ENCODE data around the gene MAK.
"Not testable (repeated sequence)": the region's sequence is repeated elsewhere in the genome, so short reads cannot be mapped to it uniquely, and the experiment has no call there.

The MAK gene

DNA sequence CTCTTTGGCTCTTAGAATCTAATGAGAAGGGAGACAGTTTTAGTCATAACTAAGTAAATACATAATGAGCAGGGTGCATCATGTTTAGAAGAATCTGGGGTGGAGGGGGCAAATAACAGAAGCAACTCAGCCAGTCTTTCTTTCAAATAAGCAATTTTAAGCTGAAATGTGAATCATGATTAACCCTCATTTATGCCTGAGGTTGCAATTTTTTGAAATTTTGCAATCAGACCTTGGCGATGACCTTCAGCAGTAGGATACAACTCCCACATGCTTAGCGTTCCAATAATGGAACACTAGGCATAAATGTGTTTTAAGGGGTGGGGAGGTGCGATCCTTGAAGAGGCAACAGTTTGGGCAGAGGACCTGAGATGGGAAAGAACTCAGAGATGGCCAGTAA lies 60.1 kb downstream of the MAK start:
- no peak for DNase-seq

DNA sequence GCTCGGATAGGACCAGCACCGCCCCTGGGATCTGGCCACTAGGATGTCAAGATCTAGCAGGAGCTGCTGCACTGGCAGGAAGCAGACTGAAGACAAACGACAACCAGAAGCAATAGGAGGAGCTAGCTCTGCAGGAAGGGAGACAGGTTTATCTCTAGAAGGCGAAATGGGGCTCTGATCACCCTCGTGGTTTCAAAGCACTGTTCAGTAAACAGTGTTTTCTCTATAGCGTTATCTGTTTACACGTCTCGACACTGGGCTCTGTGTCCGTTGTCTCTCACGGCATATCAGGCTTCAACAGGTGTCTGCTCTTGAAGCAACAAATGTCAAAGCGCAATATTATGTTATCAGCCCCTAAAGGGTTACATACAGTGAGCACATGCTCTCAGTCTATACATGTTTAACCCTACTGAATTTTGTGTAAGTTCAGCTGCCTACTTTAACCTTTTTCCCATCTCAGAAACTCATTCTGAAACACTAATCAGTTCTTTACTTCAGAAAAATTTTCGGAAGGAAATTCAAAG lies 66.9 kb downstream of the MAK start:
- DNase-seq = no peak

DNA sequence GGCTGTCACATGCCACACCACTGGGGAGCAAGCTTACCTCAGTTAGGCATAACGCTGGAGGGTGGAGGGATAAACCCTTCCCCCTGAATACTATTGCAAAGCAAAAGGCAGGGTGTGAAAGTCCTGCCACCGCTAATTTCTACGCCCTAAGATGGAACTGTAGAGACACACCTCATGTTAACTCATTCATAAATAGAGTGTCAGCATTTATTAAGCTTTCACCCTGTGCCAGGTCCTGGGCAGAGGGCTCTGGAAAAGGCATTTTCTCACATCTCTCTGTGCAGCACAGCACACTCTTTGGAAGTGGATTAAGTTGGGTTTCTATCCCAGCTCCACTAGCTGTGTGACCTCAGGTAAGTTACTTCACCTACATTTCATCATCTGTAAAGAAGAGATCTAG lies 68.9 kb downstream of the MAK start:
- DNase-seq = no peak

DNA sequence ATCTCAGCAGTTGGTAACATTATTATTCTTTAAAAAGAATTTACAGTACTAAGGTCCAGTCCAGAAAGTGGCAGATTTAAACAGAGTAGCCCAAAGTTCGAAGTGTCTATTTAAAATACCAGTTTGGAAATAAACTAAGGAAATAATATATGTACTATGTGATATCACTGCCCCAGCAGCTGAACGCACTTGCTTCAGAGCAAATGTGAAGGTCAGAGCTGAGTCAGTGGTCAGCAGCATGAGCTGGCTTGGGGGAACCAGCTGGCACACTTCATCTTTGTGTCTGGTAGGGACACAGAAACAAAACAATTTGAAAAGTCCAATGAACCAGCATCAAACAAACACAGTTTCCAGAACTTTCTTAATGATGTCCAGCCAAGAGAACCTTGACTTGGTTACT lies 75.3 kb downstream of the MAK start:
- peak in 2 of 4 experiments; percentile 10 to 22 for DNase-seq

DNA sequence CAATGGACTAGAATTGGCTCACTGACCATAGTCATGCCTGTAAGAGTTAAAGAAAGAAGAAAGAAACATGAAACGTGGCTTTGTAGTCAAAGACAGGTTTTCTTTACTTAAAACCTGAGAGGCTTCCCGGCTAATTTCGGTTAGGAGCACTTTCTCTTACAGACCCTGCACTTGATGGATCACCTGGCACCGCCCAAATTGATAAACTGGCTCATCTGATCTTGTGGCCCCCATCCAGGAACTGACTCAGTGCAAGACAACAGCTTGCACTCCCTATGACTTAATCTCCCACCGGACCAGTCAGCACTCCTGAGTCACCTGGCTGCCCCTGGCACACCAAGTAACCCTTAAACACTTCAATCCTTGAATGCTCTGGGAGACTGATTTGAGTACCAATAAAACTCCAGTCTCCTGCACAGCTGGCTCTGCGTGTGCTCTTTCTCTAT lies 78.4 kb downstream of the MAK start:
- no peak for DNase-seq

DNA sequence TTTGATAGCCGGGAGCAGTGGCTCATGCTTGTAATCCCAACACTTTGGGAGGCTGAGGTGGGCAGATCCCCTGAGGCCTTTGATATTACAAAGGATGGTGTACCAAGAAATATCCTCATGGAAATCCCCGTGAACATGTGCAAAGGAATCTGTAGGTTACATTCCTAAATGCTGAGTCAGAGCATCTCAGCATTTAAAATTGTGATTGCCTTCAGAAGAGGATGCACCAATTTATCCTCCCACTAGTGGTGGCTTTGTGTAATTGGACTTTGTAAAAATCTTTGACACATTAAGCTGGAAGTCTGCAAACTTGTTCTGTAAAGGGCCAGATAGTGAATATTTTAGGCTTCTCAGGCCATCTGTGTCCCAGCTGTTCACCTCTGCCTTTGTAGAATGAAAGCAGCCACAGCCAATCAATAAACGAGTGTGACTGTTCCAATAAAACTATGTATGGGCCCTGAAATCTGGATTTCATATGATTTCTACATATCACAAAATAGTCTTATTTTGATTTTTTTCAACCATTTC lies 79.0 kb downstream of the MAK start:
- peak; percentile 19 to 61 (median 38) for DNase-seq

DNA sequence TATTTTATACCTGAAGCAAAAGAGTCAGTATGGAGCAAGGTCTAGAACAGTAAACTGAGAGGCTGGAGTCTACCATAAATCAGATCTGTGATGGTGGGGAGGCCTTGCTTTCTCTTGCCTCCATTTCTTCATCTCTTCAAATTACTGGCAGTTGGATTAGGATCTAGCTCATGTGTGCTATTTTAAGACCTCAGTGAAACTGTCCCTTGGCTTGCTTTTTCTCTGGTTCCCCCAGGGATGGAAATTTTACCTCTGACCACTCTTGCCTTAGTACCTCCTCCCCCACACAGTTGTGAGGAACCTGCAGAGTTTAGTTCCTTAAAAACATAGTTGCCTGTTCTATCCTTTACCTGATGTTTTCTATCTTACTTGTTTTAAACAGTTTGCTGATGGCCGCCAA lies 82.3 kb downstream of the MAK start:
- no peak for DNase-seq

DNA sequence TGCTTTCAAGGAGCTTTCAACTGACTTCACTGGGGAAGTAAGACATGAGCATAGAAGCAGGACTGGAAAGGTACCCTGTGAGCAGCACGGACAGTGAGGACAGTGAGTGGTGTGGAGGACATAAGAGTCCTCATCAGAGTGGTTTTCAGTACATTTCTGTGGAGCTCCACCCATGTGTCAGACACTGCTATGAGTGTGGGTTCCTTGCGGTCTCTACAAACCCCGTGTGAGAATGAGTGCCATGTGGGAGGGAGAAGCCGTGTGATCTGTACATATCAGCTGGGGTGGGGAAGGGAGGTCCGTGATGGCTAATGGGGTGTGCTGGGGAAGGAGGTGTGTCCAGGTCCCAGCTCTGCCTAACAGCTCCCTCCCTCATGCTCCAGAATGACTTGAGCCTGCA lies 86.6 kb downstream of the MAK start:
- not testable (repeated sequence) for DNase-seq

DNA sequence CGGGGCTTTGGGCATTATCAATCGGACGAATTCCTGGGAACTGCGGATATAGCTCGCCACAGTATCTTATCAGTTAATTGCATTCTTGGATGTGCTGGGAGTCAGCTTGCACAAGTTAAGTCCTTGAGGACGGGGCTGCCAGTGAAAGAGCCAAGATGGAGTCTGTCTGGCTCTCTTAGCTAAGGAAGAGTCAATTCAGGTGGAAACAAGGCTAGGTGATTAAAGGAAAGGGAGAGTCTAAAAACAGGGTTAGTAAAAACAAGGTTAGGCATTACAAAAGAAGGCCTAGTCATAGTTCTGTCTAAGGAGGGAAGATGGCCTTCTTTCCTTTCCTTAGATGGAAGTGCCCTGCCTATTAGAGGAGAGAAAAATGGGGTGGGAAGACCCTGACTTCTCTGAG lies 87.8 kb downstream of the MAK start:
- DNase-seq = not testable (repeated sequence)

DNA sequence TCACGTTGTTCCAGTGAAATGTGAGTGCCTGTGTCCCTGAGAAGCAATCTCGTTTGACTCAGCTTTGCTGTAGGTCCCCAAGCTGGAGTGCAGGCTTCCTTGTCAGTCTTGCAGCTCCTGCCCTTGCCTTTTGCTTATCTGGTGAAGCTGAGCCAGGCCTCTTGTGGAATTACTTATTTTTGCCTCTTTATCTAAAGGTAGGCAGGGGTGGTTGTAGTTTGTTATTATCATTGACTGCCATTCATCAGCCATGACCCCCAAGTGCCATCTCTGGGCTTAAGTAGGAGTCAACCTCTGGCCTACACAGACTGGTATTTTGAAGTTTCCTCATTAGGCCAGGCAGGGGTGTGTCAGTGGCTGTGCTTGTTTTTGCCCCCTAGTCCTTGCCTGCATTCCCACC lies 88.6 kb downstream of the MAK start:
- no peak for DNase-seq

DNA sequence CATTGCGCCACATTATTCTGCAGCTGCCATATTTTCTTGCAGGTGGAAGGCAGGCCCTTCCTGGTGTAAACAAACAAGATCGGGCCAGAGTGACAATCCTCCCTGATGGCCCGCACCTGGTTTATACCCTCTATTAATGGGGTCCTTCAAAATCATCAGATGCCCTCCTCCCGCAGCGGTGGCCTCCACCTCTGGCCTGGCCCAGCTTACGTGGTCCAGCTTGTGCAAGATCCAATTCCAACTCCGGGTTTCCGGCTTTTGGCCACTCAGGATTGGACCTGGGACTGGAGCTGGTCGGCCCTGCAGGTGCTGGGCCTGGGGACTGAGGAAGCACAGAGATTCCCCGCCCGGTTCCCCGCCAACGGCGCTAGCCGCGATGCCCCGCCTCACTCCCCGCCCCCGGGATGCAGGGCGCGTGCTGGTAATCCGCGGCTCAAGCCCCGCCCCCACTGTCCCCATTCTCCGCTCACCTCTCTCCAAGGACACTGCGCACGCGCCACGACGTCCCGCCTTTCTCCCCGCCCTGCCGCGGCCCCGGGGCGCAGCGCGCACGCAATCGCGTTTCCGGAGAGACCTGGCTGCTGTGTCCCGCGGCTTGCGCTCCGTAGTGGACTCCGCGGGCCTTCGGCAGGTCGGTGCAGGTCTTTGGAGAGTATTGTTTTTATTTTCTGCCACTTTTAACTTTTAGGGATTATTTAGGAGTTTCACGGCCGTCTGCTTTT lies 90.9 kb downstream of the MAK start, which contains the start of gene TMEM14B:
TMEM14B (plus strand) TSS at position 555 of the 722 bp plus-strand sequence. CDS start 1,441 bp downstream, outside the sequence.
- peak; percentile 99 to 100 (median 100) for DNase-seq

DNA sequence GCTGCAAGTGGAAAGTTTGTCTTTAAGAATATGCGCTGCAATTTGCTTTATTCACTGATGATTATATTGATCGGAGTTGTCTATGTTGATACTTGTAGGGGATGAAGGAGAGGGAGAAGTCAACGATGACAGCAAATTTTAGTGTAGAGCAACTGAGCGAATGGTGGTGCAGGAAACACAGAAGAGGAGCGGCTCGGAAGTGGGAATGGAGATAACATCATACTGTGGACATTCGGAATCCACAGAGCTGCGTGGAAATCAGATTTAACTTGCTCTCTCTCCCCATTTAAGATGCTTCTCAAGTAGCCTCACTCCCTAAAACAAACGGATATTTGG lies 91.5 kb downstream of the MAK start:
- DNase-seq = no peak

DNA sequence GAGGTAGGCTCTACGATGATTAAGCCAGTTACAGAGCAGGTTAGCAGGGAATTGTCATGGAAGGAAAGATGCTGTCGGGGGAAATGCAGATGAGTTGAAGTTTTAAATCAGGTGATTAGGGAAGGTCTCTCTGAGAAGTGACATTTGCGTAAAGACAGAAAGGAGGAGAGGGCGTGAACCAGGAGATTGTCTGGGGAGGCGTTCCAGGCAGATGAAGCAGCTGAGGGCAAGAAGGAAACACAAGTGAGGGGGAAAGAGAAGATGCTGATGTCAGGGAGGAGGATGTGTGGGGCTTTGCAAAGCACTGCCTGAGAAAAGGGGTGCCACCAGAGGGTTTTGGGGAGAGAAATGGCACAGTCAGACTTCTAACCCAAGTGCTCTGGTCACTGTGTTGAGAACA lies 93.2 kb downstream of the MAK start:
- no peak for DNase-seq

DNA sequence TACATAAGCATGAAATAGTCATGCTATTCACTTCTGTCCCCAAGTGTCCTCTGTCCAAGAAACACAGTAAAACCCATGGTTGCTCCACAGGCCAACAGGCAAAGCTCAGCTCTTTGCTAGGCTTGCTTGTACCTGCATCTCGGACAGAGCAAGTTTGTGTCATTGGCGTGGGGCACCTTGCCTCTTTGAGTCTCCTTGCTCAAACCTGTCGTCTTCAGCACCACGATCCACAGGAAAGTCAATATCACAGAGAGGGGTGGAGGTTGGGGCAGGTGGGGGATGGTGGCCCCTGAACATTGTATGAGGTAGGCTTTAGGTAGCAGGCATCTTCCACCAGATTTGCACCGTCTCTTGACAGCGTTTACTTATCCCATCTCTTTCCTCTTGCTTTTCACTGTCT lies 94.8 kb downstream of the MAK start:
- no peak for DNase-seq

DNA sequence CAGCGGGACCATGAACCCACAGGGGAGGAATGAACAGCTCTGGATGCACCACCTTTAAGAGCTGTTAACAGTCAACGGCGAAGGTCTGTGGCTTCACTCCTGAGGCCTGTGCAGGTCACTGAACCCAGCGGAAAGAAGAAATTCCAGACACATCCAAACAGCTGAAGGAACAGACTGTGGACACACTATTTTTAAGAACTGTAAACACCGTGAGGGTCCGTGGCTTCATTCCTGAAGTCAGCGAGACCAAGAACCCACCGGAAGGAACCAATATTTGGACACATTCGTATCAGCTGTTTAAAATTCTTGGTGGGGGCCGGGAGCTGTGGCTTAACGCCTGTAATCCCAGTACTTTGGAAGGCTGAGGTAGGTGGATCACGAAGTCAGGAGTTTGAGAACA lies 96.1 kb downstream of the MAK start:
- no peak for DNase-seq

DNA sequence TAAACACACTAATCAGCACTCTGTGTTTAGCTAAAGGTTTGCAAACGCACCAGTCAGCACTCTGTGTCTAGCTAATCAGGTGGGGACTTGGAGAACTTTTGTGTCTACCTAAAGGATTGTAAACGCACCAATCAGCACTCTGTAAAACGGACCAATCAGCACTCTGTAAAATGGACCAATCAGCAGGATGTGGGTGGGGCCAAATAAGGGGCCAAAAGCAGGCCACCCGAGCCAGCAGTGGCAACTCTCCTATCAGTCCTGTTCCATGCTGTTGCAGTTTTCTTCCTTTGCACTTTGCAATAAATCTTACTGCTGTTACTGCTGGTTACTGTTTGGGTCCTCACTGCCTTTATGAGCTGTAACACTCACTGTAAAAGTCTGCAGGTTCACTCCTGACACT lies 96.7 kb downstream of the MAK start:
- not testable (repeated sequence) for DNase-seq

DNA sequence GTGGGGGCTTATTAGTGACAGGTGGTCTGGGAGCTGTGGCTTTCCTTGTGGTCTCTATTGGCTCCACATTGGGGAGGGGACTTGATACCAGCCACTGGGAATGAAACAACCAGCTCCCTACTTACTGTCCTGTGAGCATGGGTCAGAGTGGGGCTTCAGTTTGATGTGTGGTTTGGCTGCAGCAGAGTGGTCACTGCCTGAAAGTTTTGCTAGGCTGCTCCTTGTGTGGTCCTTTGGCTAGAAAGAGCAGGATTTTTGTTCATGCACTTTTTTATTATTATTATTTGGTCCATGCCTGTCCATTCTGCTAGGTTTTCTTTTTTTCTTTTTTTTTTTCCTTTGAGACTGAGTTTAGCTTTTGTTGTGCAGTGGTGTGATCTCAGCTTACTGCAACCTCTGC lies 98.3 kb downstream of the MAK start:
- DNase-seq = no peak

DNA sequence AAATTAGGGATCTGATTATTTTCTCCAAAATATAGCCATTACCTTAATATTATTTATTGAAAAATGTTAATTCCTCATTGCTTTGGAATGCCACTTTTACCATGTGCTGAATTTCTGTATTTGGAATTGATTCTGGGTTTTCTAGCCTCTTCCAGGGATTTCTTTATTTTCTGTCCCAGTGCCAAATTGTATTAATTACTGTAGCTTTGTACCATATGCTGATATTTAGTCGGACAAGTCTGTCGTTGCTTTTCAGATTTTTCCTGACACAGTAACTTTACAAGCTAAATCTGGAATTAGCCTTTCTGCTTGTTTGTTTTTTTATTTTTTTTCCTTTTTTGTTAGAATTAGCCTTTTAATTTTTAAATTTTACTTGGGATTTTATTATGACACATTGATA lies 101.6 kb downstream of the MAK start:
- no peak for DNase-seq

DNA sequence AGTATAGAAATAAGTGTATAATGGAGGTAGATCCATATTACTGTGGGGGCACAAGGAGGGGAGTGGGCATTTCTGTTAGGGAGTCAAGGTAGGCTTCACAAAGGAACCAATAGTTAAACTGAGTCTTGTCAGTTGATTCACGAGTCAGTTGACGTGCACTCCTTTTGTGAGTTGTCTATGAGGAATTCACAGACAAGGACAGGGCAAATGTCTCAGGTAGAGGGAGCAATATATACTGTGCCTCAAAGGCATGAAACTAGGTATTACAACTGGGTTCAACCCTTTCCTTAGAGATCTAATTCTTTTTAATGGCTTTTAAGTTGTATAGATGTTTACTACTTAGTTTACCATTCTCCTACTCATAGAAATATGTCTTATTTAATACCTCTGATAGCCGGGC lies 104.5 kb downstream of the MAK start:
- no peak for DNase-seq

DNA sequence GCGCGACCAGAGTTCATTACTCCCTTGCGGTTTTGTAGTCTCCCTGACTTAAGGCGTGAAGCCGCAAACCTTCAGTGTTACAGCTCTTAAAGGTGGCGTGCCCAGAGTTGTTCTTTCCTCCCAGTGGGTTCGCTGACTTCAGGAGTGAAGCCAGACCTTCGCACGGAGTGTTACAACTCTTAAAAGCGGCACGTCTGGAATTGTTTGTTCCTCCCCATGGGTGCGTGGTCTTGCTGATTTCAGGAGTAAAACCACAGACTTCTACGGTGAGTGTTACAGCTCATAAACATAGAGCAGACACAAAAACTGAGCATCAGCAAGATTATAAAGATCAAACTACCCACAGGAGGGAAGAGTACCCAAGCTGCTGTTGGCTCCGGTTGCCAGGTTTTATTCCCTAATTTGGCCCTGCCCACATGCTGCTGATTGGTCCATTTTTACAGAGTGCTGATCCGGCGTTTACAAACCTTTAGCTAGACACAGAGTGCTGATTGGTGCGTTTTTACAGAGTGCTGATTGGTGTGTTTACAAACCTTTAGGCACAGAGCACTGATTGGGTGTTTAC lies 105.1 kb downstream of the MAK start:
- no peak for DNase-seq

DNA sequence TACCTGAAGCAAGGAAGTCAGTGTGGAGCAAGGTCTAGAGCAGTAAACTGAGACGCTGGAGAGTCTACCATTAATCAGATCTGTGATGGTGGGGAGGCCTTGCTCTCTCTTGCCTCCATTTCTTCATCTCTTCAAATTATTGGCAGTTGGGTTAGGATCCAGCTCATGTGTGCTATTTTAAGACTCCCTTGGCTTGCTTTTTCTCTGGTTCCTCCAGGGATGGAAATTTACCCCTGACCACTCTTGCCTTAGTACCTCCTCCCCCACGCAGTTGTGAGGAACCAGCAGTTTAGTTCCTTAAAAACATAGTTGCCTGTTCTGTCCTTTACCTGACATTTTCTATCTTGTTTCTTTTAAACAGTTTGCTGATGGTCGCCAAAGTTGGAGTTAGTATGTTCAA lies 108.1 kb downstream of the MAK start:
- DNase-seq = peak; percentile 22 to 64 (median 60)

DNA sequence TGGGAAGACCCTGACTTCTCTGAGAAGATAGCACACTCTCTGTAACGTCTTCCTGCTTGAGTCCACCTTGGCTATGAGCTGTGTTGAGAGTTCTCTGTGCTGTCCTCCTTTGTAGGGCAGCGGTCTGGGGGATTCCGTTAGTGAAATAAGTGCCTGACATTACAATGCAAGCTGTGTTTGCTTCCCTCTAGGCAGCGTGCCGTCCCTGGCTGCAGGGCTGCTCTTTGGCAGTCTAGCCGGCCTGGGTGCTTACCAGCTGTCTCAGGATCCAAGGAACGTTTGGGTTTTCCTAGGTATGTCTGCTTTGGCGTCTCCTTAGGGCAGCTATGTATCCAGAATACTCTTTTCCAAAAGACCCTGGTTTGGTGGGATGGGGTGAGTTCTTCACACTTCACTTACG lies 112.6 kb downstream of the MAK start:
- no peak for DNase-seq

DNA sequence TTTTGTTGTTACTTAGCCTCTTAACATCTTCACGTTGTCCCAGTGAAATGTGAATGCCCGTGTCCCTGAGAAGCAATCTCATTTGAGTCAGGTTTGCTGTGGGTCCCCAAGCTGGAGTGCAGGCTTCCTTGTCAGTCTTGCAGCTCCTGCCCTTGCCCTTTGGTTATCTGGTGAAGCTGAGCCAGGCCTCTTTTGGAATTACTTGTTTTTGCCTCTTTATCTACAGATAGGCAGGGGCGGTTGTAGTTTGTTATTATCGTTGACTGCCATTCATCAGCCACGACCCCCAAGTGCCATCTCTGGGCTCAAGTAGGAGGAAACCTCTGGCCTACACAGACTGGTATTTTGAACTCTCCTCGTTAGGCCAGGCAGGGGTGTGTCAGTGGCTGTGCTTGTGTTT lies 113.3 kb downstream of the MAK start:
- no peak for DNase-seq

DNA sequence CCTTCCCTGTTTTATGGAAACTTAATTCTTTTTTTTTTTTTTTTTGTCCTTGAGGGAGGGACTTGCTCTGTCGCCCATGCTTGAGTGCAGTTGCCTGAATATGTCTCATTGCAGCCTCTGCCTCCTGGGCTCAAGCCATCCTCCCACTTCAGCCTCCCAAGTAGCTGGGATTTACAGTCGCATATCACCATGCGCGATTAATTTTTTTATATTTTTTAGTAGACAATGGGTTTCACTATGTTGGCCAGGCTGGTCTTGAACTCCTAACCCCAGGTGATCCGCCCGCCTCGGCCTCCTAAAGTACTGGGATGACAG lies 114.8 kb downstream of the MAK start:
- no peak for DNase-seq

Data from suppressor macrophage (primary cell).